Thoracic aorta (tissue), 2 donors: Measurements from ENCODE around the gene HDAC9. TPM values are rescaled to one million over a fixed set of nuclear protein-coding genes. Genes with fewer than 3 reads are reported as not detected.

Experiments used
- ATAC-seq: fragments of 150-250 bp; one replicate; pipeline ENCODE4 v1.8.0; 2017; ENCODE audit warnings: low read depth; ENCODE audit not compliant: insufficient number of reproducible peaks, low FRiP score
- DNase-seq: peaks from one replicate; pipeline ENCODE4 v3.0.0-alpha.2; 2020; ENCODE audit warnings: low spot score
- H3K27ac ChIP-seq, 2 donors: fragments of 200-600 bp; sonication (generic); 1 replicate in 1 of 2; 2 replicates in 1 of 2; pipeline ENCODE4 v1.5.1; 2016; ENCODE audit warnings: mild to moderate bottlenecking in 2 of 2, moderate library complexity in 2 of 2
- H3K27me3 ChIP-seq: fragments of 200-600 bp; sonication (generic); replicated peaks from 2 replicates; pipeline ENCODE4 v1.6.0; 2016; ENCODE audit warnings: mild to moderate bottlenecking; ENCODE audit not compliant: insufficient read depth
- H3K36me3 ChIP-seq: fragments of 200-600 bp; sonication (generic); one replicate; pipeline ENCODE4 v1.5.1; 2016
- H3K4me1 ChIP-seq, 2 donors: fragments of 200-600 bp; sonication (generic); 1 replicate in 1 of 2; 2 replicates in 1 of 2; pipeline versions ENCODE4 v1.5.1 to v1.6.0; 2016; ENCODE audit warnings: low read depth in 2 of 2, mild to moderate bottlenecking in 1 of 2; ENCODE audit not compliant: control insufficient read depth in 1 of 2
- H3K4me3 ChIP-seq: fragments of 200-600 bp; sonication (generic); 2 replicates; pipeline ENCODE4 v1.5.1; 2016; ENCODE audit warnings: mild to moderate bottlenecking
- H3K9me3 ChIP-seq: fragments of 200-600 bp; sonication (generic); 2 replicates; pipeline ENCODE4 v1.5.1; 2016
- total RNA-seq, 2 donors: library from RNA; depleted of rRNA; stranded (reverse); fragments of >200 nt; gene quantifications; one replicate each; pipeline versions ENCODE4 v1.1.0 to v1.2.3, GENCODE V29; 2016
- TF ChIP-seq, protein P1 (sequence below): fragments of 200-600 bp; sonication (generic); IDR thresholded peaks from one replicate; pipeline ENCODE4 v1.5.1; 2019; ENCODE audit warnings: antibody characterized with exemption

Gene HDAC9
- total RNA-seq, 2 donors from 2014 or later: 64.1 to 81.6 TPM

DNA sequence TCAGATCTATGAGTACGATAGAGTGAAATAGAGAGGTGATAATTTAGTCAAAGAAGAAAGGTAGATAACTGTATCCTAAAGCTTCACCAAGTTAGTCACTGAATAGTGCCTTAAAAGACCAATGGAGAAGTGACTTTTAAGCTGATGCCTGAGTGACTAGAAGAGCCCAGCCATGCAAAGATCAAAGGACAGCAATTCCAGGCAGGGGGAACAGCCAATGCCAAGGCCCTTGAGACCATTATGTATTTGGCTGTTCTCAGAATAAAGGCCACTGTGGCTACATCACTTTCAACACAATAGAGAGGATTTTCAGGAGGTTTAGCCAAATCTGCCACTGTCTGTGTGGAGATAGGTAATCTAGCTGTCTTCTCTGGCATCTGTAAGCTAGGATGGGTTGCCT lies 17.8 kb downstream of the HDAC9 start:
- H3K9me3 ChIP-seq: no peaks in the 10 kb centered on the region
- DNase-seq: no peak
- peaks cover 19 to 64% of the 10 kb centered on the region in 2 donors for H3K4me1 ChIP-seq
- peak overlapping the region; percentile 31 to 69 for H3K27ac ChIP-seq
- TF ChIP-seq, protein P1, sequence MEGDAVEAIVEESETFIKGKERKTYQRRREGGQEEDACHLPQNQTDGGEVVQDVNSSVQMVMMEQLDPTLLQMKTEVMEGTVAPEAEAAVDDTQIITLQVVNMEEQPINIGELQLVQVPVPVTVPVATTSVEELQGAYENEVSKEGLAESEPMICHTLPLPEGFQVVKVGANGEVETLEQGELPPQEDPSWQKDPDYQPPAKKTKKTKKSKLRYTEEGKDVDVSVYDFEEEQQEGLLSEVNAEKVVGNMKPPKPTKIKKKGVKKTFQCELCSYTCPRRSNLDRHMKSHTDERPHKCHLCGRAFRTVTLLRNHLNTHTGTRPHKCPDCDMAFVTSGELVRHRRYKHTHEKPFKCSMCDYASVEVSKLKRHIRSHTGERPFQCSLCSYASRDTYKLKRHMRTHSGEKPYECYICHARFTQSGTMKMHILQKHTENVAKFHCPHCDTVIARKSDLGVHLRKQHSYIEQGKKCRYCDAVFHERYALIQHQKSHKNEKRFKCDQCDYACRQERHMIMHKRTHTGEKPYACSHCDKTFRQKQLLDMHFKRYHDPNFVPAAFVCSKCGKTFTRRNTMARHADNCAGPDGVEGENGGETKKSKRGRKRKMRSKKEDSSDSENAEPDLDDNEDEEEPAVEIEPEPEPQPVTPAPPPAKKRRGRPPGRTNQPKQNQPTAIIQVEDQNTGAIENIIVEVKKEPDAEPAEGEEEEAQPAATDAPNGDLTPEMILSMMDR: no peak
- no peaks in the 10 kb centered on the region for H3K36me3 ChIP-seq
- no peaks in the 10 kb centered on the region for H3K27me3 ChIP-seq
- no peak for ATAC-seq
- H3K4me3 ChIP-seq: no peak overlapping the region

GRCh38 chr7:18515067-18515466 lies 19.5 kb downstream of the HDAC9 start:
- peaks cover 24 to 59% of the 10 kb centered on the region in 2 donors for H3K4me1 ChIP-seq
- H3K9me3 ChIP-seq: no peaks in the 10 kb centered on the region
- TF ChIP-seq, protein P1: no peak
- no peak overlapping the region for H3K4me3 ChIP-seq
- H3K27ac ChIP-seq: peak overlapping the region; percentile 32 to 69
- ATAC-seq (no peak), DNase-seq (no peak)
- no peaks in the 10 kb centered on the region for H3K27me3 ChIP-seq
- no peaks in the 10 kb centered on the region for H3K36me3 ChIP-seq

- DNase-seq: no peak
- Histone ChIP-seq H3K27ac (peak overlapping the region in 1 of 2 donors; percentile 93), H3K4me1 (peaks cover 37 to 71% of the 10 kb centered on the region in 2 donors), H3K4me3 (no peak overlapping the region), H3K9me3 (no peaks in the 10 kb centered on the region), H3K36me3 (no peaks in the 10 kb centered on the region), H3K27me3 (no peaks in the 10 kb centered on the region)
- TF ChIP-seq, protein P1: no peak
- no peak for ATAC-seq
Measured at GRCh38 chr7:18517646-18518045, 22.1 kb downstream of the HDAC9 start.

DNA sequence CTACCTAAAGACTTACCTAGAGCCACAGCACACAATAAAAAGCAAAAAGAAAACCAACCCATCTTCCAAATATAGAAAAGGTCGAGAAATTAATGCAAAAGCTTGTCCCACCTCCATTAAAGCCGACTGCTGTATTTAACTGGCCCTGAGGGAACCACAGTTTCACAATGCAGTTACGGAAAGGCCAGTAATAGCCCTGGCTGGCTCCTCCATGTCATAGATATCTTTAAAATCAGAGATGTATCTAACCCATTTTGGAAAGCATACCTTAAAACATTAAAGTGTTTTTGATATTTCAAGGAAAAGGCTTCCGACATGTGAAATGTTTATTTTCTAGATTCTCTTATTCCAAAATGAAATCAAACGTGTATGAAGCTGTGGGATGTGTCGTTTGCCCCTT lies 23.0 kb downstream of the HDAC9 start:
- no peaks in the 10 kb centered on the region for H3K27me3 ChIP-seq
- H3K4me3 ChIP-seq: no peak overlapping the region
- ATAC-seq (no peak), DNase-seq (no peak)
- peak overlapping the region in 1 of 2 donors; percentile 93 for H3K27ac ChIP-seq
- no peaks in the 10 kb centered on the region for H3K9me3 ChIP-seq
- TF ChIP-seq, protein P1: no peak
- H3K36me3 ChIP-seq: no peaks in the 10 kb centered on the region
- H3K4me1 ChIP-seq: peaks cover 41 to 80% of the 10 kb centered on the region in 2 donors

- ATAC-seq (peak; percentile 90), DNase-seq (no peak)
- peak overlapping the region; percentile 56 for H3K4me3 ChIP-seq
- peaks cover 33 to 75% of the 10 kb centered on the region in 2 donors for H3K4me1 ChIP-seq
- H3K36me3 ChIP-seq: no peaks in the 10 kb centered on the region
- no peaks in the 10 kb centered on the region for H3K27me3 ChIP-seq
- TF ChIP-seq, protein P1: no peak
- peak overlapping the region; percentile 83 to 93 for H3K27ac ChIP-seq
- H3K9me3 ChIP-seq: no peaks in the 10 kb centered on the region
Measured at GRCh38 chr7:18520450-18521235, 25.1 kb downstream of the HDAC9 start.
